ENCODE data around the gene ALK. TPM values are rescaled to one million over a fixed set of nuclear protein-coding genes. Genes with fewer than 3 reads are reported as not detected.

ALK gene
- polyA plus RNA-seq, 1 of the 3 experiments (the other 2 are of a cell fraction): 0.30 TPM

DNA sequence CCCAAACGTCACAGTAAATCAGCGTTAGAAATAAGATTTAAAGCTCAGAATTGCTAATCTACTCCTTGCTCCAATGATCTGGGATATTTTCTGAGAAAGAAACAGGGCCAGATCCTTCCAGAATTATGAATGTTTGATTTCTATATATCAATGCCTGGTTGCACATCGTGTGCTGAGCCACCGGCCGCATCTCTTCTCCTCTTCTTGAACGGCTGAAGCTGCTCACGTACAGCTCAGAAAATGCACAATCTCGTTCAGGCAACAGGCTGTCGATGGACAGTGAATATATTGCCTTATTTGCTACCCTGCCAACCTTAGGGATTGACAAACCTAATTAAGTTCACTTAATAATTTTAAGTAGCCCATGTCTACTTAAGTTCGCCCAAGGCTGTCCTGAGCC, 636.7 kb downstream of the ALK start:
- Histone ChIP-seq H3K79me2 (ENCODE audit: insufficient read depth) (no peaks in the 10 kb centered on the region), H4K20me1 (ENCODE audit: insufficient read depth) (no peaks in the 10 kb centered on the region), H2AFZ (ENCODE audit: low read depth) (no peak overlapping the region), H3K9me2 (no peaks in the 10 kb centered on the region), H3K4me1 (ENCODE audit: control insufficient read depth in 1 of 2, insufficient read depth in 2 of 2, low read depth in 1 of 2, low read length in 1 of 2) (peaks cover 3 to 39% of the 10 kb centered on the region in 2 experiments; a peak in 3 of 4 replicates), H3F3A (replicated peaks; ENCODE audit: insufficient read depth) (peaks cover 6% of the 10 kb centered on the region), H3K4me2 (no peak overlapping the region), H3K4me3 (ENCODE audit: low read depth in 2 of 2, low read length in 1 of 2) (no peak overlapping the region), H3K36me3 (replicated peaks in 1 of 2; ENCODE audit: control insufficient read depth in 1 of 2, insufficient read depth in 2 of 2, low read length in 1 of 2) (no peaks in the 10 kb centered on the region), H3K27ac (ENCODE audit: low read depth in 2 of 2, low read length in 1 of 2) (peak overlapping the region in 1 of 2 experiments; percentile 13; a peak in 1 of 4 replicates), H3K9ac (no peak overlapping the region), H3K9me3 (no peaks in the 10 kb centered on the region), H3K27me3 (ENCODE audit: insufficient read depth) (no peaks in the 10 kb centered on the region)
- WGBS (ENCODE audit: low lambda C conversion rate): 73% methylated on average over 10 of the region's 10 CpGs
- DNase-seq: no peak
- ChIA-PET POLR2A (interaction anchor here (0.7 to 0.8 kb wide), 2 partner anchors 14 to 36 kb away, joined by 3 read pairs; no protein-coding TSS in a partner anchor), CTCF (interaction anchor here (1.1 to 4.3 kb wide), 5 partner anchors 11 to 60 kb away, joined by 3 to 30 read pairs (median 3); no protein-coding TSS in a partner anchor)
- no peak for TF ChIP-seq GABPA (IDR thresholded peaks at IDR 0.05; ENCODE audit: low read depth)
- no peak for TF ChIP-seq TAF1 (IDR thresholded peaks at IDR 0.05; ENCODE audit: borderline replicate concordance, low read depth, low read length)
- TF ChIP-seq GATA2 (CRISPR knock-in tag; IDR thresholded peaks at IDR 0.05): no peak
- no peak for TF ChIP-seq FOXM1 (IDR thresholded peaks at IDR 0.05; ENCODE audit: low read depth)
- TF ChIP-seq SIN3A (IDR thresholded peaks at IDR 0.05; ENCODE audit: borderline replicate concordance, low read depth, low read length): no peak
- TF ChIP-seq JUND (IDR thresholded peaks at IDR 0.05): no peak
- TF ChIP-seq FOXJ3 (CRISPR knock-in tag; IDR thresholded peaks at IDR 0.05): no peak
- TF ChIP-seq MXI1 (IDR thresholded peaks at IDR 0.05; ENCODE audit: low read depth, low read length): no peak
- TF ChIP-seq TCF12 (IDR thresholded peaks at IDR 0.05): no peak
- no peak for TF ChIP-seq CTCF (IDR thresholded peaks at IDR 0.05)
- no peak for TF ChIP-seq MAX (IDR thresholded peaks at IDR 0.05; ENCODE audit: low read depth)
- no peak for TF ChIP-seq CHD2 (IDR thresholded peaks at IDR 0.05; ENCODE audit: low read length, partially characterized antibody)

GRCh38 chr2:29281916-29282247, 639.5 kb downstream of the ALK start:
- peak overlapping the region in 1 of 2 experiments; percentile 97; a peak in 2 of 4 replicates for H3K27ac ChIP-seq (ENCODE audit: low read depth in 2 of 2, low read length in 1 of 2)
- H3K4me2 ChIP-seq: peak overlapping the region; percentile 58
- DNase-seq: no peak
- H3K4me1 ChIP-seq (ENCODE audit: control insufficient read depth in 1 of 2, insufficient read depth in 2 of 2, low read depth in 1 of 2, low read length in 1 of 2): peaks cover 3 to 57% of the 10 kb centered on the region in 2 experiments; a peak in 3 of 4 replicates
- POLR2A ChIA-PET: interaction anchor here (1.0 to 1.7 kb wide), 8 partner anchors 13 to 639 kb away, joined by 3 to 10 read pairs (median 4); no protein-coding TSS in a partner anchor
- CTCF ChIA-PET: interaction anchor here (0.5 to 2.4 kb wide), 12 partner anchors 9 to 793 kb away, joined by 3 to 16 read pairs (median 4); partner anchors contain the start of gene ALK
- H3K4me3 ChIP-seq (ENCODE audit: low read depth in 2 of 2, low read length in 1 of 2): peak overlapping the region; percentile 21 to 22; a peak in 2 of 4 replicates
- WGBS (ENCODE audit: low lambda C conversion rate): 34% methylated on average over 3 of the region's 3 CpGs
- no peak overlapping the region for H2AFZ ChIP-seq (ENCODE audit: low read depth)
- no peaks in the 10 kb centered on the region for H3K9me3 ChIP-seq
- H3K36me3 ChIP-seq (replicated peaks in 1 of 2; ENCODE audit: control insufficient read depth in 1 of 2, insufficient read depth in 2 of 2, low read length in 1 of 2): no peaks in the 10 kb centered on the region
- H3K79me2 ChIP-seq (ENCODE audit: insufficient read depth): no peaks in the 10 kb centered on the region
- peaks cover 6% of the 10 kb centered on the region for H3F3A ChIP-seq (replicated peaks; ENCODE audit: insufficient read depth)
- H3K9ac ChIP-seq: no peak overlapping the region
- TF ChIP-seq RAD21 (IDR thresholded peaks at IDR 0.05; ENCODE audit: low read length) (no peak), FOXJ3 (CRISPR knock-in tag; IDR thresholded peaks at IDR 0.05) (0 out of 2 replicates have a peak, but pooled peaks have one; percentile 88)
- H4K20me1 ChIP-seq (ENCODE audit: insufficient read depth): no peaks in the 10 kb centered on the region
- peaks cover 1% of the 10 kb centered on the region; the same call in 1 of the 2 replicates for H3K27me3 ChIP-seq (ENCODE audit: insufficient read depth)
- H3K9me2 ChIP-seq: no peaks in the 10 kb centered on the region
